Tibial nerve (tissue), 4 donors: ENCODE data around the gene XKRX.

ENCODE experiments used
- EP300 ChIP-seq, 2 donors: sonication (generic); formaldehyde crosslinking; IDR thresholded peaks; one replicate each; pipeline ENCODE4 v1.6.1; 2017; ENCODE audit warnings: antibody characterized with exemption in 2 of 2, mild to moderate bottlenecking in 1 of 2
- POLR2A ChIP-seq, 2 donors: fragments of 450-650 bp; IDR thresholded peaks; one replicate each; pipeline ENCODE4 v1.6.1; 2017; ENCODE audit warnings: antibody characterized with exemption in 2 of 2, mild to moderate bottlenecking in 2 of 2, moderate library complexity in 2 of 2
- TF ChIP-seq, protein P1 (sequence below), 5 experiments: fragments of 200-600 bp in 3 of 5; fragments of 450-650 bp in 2 of 5; sonication (generic) in 3 of 5; IDR thresholded peaks; one replicate each; pipeline ENCODE4 v1.5.1; 2016 to 2019; ENCODE audit warnings: antibody characterized with exemption in 5 of 5, mild to moderate bottlenecking in 3 of 5, moderate library complexity in 2 of 5

DNA sequence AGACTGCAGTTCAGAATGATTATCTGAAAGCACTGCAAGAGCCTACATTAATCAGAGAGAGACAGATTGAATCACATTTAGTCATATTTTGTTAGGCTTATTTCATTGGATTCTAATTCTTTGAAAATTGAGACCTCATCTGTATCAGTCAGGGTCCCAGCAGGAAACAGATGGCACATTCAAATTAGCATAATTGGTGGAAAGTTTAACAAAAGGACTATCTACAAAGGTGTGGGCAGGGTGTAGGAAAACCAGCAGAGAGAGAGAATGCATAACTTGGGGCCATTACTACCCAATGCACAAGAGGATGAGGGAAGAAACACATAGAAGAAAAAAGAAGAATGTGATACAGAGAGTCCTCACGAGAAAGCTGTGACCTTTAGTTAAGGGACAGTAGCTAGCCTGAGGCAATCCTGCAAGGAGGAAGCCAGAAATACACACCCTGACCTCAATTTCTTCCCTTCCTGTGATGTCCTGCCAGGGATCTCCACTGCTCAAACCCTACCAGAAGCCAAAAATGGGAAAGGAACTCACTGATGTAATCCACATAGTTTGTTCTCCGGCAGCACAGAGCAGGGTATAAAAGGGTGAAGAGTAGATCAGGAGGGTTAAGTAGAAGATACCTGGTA lies 17.7 kb upstream of the XKRX start:
- TF ChIP-seq, protein P1, sequence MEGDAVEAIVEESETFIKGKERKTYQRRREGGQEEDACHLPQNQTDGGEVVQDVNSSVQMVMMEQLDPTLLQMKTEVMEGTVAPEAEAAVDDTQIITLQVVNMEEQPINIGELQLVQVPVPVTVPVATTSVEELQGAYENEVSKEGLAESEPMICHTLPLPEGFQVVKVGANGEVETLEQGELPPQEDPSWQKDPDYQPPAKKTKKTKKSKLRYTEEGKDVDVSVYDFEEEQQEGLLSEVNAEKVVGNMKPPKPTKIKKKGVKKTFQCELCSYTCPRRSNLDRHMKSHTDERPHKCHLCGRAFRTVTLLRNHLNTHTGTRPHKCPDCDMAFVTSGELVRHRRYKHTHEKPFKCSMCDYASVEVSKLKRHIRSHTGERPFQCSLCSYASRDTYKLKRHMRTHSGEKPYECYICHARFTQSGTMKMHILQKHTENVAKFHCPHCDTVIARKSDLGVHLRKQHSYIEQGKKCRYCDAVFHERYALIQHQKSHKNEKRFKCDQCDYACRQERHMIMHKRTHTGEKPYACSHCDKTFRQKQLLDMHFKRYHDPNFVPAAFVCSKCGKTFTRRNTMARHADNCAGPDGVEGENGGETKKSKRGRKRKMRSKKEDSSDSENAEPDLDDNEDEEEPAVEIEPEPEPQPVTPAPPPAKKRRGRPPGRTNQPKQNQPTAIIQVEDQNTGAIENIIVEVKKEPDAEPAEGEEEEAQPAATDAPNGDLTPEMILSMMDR (IDR thresholded peaks at IDR 0.05): no peak
- no peak for TF ChIP-seq EP300 (IDR thresholded peaks at IDR 0.05)
- TF ChIP-seq POLR2A (IDR thresholded peaks at IDR 0.05): no peak
